Measurements from ENCODE around the gene DAB1.

Gene DAB1

DNA sequence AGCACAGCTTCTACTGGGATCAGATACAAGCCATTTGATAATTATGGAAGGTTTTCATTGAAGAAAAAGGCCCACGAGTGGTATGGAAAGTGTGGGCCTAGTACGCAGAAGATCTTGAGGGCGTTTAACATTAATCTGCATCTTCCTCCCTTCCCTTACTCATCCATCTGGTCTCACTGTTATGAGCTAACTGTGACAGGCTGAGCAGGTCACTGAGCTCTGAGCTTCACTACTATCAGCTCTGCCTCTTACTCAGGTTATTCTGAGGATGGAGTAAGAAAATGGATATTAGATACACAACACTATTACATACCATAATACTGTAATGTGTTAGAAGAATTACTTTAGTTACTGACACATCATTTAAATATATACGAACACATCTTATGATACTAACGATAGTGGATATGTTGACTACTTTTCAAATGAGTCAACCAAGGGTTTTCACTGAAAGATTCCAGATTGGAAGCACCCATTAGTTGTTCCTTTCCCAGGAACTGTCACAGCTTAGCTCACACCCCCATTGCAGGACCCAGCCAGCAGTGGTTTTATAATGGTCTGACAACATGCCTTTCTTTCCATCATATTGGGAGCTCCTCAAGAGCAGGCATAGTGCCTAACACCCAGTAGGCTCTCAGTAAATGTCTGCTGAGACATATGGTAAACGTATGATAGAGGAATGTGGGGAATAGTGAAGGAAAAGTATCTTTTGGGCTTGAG is 360.3 kb downstream of the DAB1 start:
- no peak overlapping the region for H2AK5ac ChIP-seq (ENCODE audit: low read depth, low read length)
- no peak overlapping the region for H2BK120ac ChIP-seq (ENCODE audit: low read depth, low read length)
- no CpG with 5 or more reads among the region's 6 CpGs for WGBS, 2 donors (ENCODE audit: extremely low coverage in 2 of 2, insufficient read length in 2 of 2, insufficient replicate concordance in 1 of 2)
- H4K91ac ChIP-seq (ENCODE audit: low read depth, low read length, poor library complexity), result no peak overlapping the region
- H2BK15ac ChIP-seq (ENCODE audit: low read length), result no peak overlapping the region
- H3K4me2 ChIP-seq (ENCODE audit: insufficient read depth, low read length, poor library complexity, severe bottlenecking), result no peak overlapping the region
- H2AFZ ChIP-seq (ENCODE audit: low read length), result no peak overlapping the region
- no peak overlapping the region for H2BK5ac ChIP-seq (ENCODE audit: low read length)
- no peaks in the 10 kb centered on the region for H3K79me1 ChIP-seq (ENCODE audit: low read depth, low read length)
- H3K9ac ChIP-seq (ENCODE audit: low read depth, low read length, poor library complexity), result no peak overlapping the region
- no peak overlapping the region for H3K23ac ChIP-seq (ENCODE audit: low read depth, low read length, poor library complexity)
- H3K14ac ChIP-seq (ENCODE audit: low read length), result no peak overlapping the region
- no peak overlapping the region for H4K8ac ChIP-seq (ENCODE audit: low read depth, low read length)
- no peak overlapping the region for H3K4me3 ChIP-seq (ENCODE audit: low read length in 2 of 2)
- peaks cover 0 to 5% of the 10 kb centered on the region in 2 donors for H3K36me3 ChIP-seq (replicated peaks in 1 of 2; ENCODE audit: control insufficient read depth in 2 of 2, insufficient read depth in 2 of 2, low read length in 2 of 2)
- H3K18ac ChIP-seq (ENCODE audit: low read length), result no peak overlapping the region
- H3K9me3 ChIP-seq (replicated peaks in 1 of 2; ENCODE audit: control insufficient read depth in 2 of 2, insufficient read depth in 1 of 2, low read depth in 1 of 2, low read length in 2 of 2), result no peaks in the 10 kb centered on the region
- DNase-seq (ENCODE audit: low spot score), result no peak
- no peak overlapping the region for H2BK12ac ChIP-seq (ENCODE audit: low read length)
- H3K4ac ChIP-seq (ENCODE audit: low read length), result no peak overlapping the region
- H3K27me3 ChIP-seq (ENCODE audit: control insufficient read depth in 3 of 3, insufficient read depth in 3 of 3, low read depth in 1 of 3, low read length in 3 of 3), result no peaks in the 10 kb centered on the region
- H3K4me1 ChIP-seq (ENCODE audit: control insufficient read depth in 2 of 2, insufficient read depth in 1 of 2, low read depth in 1 of 2, low read length in 2 of 2), result peaks cover 0 to 16% of the 10 kb centered on the region in 2 donors
- no peak overlapping the region for H3K27ac ChIP-seq (replicated peaks; ENCODE audit: low read length)

DNA sequence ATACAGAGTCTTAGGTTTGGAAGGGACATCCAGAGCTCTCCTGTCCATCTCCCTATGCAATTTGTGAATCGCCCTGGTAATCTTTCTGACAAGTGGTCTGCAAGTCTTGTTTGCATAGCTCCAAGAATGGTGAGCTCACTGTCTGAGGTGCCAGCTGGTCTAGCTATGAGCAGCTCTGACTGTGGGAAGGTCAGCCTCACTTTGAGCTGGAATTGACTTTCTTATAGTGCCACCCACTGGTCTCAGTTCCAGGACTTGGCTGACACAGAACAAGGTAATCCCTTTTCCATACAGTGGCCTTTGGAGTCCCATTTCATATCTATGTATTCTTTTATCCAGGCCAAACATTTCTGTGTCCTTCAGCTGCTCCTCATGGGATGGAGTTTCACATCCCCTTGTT is 362.5 kb downstream of the DAB1 start:
- Histone ChIP-seq H2BK5ac (ENCODE audit: low read length) (no peak overlapping the region), H2AK5ac (ENCODE audit: low read depth, low read length) (no peak overlapping the region)

DNA sequence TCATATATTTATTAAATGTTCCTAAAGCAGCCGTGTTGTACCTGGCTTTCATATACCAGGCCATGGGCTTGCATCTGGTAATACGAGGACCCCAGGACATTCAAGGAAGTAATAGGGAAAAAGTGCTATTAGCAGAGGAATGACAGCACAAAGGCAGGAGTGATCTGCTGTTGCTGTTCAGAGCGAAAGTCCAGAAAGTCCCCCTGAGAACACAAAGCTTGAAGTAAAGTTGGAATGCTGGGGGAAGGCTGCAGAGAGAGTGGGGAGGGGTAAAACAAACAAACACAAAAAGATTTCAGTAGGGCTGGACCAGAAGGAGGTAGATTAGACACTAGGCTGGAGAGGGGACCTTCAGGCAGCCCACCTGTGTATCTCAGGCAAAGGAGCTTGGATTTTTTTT is 363.4 kb downstream of the DAB1 start:
- H3K27me3 ChIP-seq (ENCODE audit: control insufficient read depth in 3 of 3, insufficient read depth in 3 of 3, low read depth in 1 of 3, low read length in 3 of 3), result no peaks in the 10 kb centered on the region
- no peak overlapping the region for H3K4ac ChIP-seq (ENCODE audit: low read length)
- no peak overlapping the region for H4K91ac ChIP-seq (ENCODE audit: low read depth, low read length, poor library complexity)
- no peak for DNase-seq (ENCODE audit: low spot score)
- WGBS, 2 donors (ENCODE audit: extremely low coverage in 2 of 2, insufficient read length in 2 of 2, insufficient replicate concordance in 1 of 2), result no CpG with 5 or more reads among the region's 3 CpGs
- H2AK5ac ChIP-seq (ENCODE audit: low read depth, low read length), result no peak overlapping the region
- H3K9ac ChIP-seq (ENCODE audit: low read depth, low read length, poor library complexity), result no peak overlapping the region
- H3K4me3 ChIP-seq (ENCODE audit: low read length in 2 of 2), result no peak overlapping the region
- H3K27ac ChIP-seq (replicated peaks; ENCODE audit: low read length), result peak overlapping the region; percentile 44
- peaks cover 0 to 8% of the 10 kb centered on the region in 2 donors for H3K4me1 ChIP-seq (ENCODE audit: control insufficient read depth in 2 of 2, insufficient read depth in 1 of 2, low read depth in 1 of 2, low read length in 2 of 2)
- H3K9me3 ChIP-seq (replicated peaks in 1 of 2; ENCODE audit: control insufficient read depth in 2 of 2, insufficient read depth in 1 of 2, low read depth in 1 of 2, low read length in 2 of 2), result no peaks in the 10 kb centered on the region
- no peak overlapping the region for H3K23ac ChIP-seq (ENCODE audit: low read depth, low read length, poor library complexity)
- no peak overlapping the region for H4K8ac ChIP-seq (ENCODE audit: low read depth, low read length)
- H2BK120ac ChIP-seq (ENCODE audit: low read depth, low read length), result no peak overlapping the region
- no peak overlapping the region for H2BK15ac ChIP-seq (ENCODE audit: low read length)
- H3K4me2 ChIP-seq (ENCODE audit: insufficient read depth, low read length, poor library complexity, severe bottlenecking), result no peak overlapping the region
- H3K36me3 ChIP-seq (replicated peaks in 1 of 2; ENCODE audit: control insufficient read depth in 2 of 2, insufficient read depth in 2 of 2, low read length in 2 of 2), result peaks cover 0 to 5% of the 10 kb centered on the region in 2 donors
- no peaks in the 10 kb centered on the region for H3K79me1 ChIP-seq (ENCODE audit: low read depth, low read length)
- no peak overlapping the region for H2BK12ac ChIP-seq (ENCODE audit: low read length)
- no peak overlapping the region for H3K14ac ChIP-seq (ENCODE audit: low read length)
- no peak overlapping the region for H2BK5ac ChIP-seq (ENCODE audit: low read length)
- H2AFZ ChIP-seq (ENCODE audit: low read length), result no peak overlapping the region
- no peak overlapping the region for H3K18ac ChIP-seq (ENCODE audit: low read length)

More for the DNA sequence above, 362.5 kb downstream of the DAB1 start:
- H4K91ac ChIP-seq (ENCODE audit: low read depth, low read length, poor library complexity), result no peak overlapping the region
- no peak overlapping the region for H4K8ac ChIP-seq (ENCODE audit: low read depth, low read length)
- no CpG with 5 or more reads among the region's 1 CpG for WGBS, 2 donors (ENCODE audit: extremely low coverage in 2 of 2, insufficient read length in 2 of 2, insufficient replicate concordance in 1 of 2)
- H3K9ac ChIP-seq (ENCODE audit: low read depth, low read length, poor library complexity), result no peak overlapping the region
- no peak overlapping the region for H3K18ac ChIP-seq (ENCODE audit: low read length)
- H3K27ac ChIP-seq (replicated peaks; ENCODE audit: low read length), result no peak overlapping the region
- H2AFZ ChIP-seq (ENCODE audit: low read length), result no peak overlapping the region
- no peak overlapping the region for H2BK12ac ChIP-seq (ENCODE audit: low read length)
- no peak overlapping the region for H3K23ac ChIP-seq (ENCODE audit: low read depth, low read length, poor library complexity)
- H3K4me1 ChIP-seq (ENCODE audit: control insufficient read depth in 2 of 2, insufficient read depth in 1 of 2, low read depth in 1 of 2, low read length in 2 of 2), result peaks cover 0 to 8% of the 10 kb centered on the region in 2 donors
- H3K4me3 ChIP-seq (ENCODE audit: low read length in 2 of 2), result no peak overlapping the region
- peaks cover 0 to 5% of the 10 kb centered on the region in 2 donors for H3K36me3 ChIP-seq (replicated peaks in 1 of 2; ENCODE audit: control insufficient read depth in 2 of 2, insufficient read depth in 2 of 2, low read length in 2 of 2)
- no peak overlapping the region for H3K14ac ChIP-seq (ENCODE audit: low read length)
- no peak overlapping the region for H2BK120ac ChIP-seq (ENCODE audit: low read depth, low read length)
- H3K27me3 ChIP-seq (ENCODE audit: control insufficient read depth in 3 of 3, insufficient read depth in 3 of 3, low read depth in 1 of 3, low read length in 3 of 3), result no peaks in the 10 kb centered on the region
- no peak for DNase-seq (ENCODE audit: low spot score)
- H3K9me3 ChIP-seq (replicated peaks in 1 of 2; ENCODE audit: control insufficient read depth in 2 of 2, insufficient read depth in 1 of 2, low read depth in 1 of 2, low read length in 2 of 2), result no peaks in the 10 kb centered on the region
- H2BK15ac ChIP-seq (ENCODE audit: low read length), result no peak overlapping the region
- H3K4me2 ChIP-seq (ENCODE audit: insufficient read depth, low read length, poor library complexity, severe bottlenecking), result no peak overlapping the region
- no peak overlapping the region for H3K4ac ChIP-seq (ENCODE audit: low read length)
- H3K79me1 ChIP-seq (ENCODE audit: low read depth, low read length), result no peaks in the 10 kb centered on the region

DNA sequence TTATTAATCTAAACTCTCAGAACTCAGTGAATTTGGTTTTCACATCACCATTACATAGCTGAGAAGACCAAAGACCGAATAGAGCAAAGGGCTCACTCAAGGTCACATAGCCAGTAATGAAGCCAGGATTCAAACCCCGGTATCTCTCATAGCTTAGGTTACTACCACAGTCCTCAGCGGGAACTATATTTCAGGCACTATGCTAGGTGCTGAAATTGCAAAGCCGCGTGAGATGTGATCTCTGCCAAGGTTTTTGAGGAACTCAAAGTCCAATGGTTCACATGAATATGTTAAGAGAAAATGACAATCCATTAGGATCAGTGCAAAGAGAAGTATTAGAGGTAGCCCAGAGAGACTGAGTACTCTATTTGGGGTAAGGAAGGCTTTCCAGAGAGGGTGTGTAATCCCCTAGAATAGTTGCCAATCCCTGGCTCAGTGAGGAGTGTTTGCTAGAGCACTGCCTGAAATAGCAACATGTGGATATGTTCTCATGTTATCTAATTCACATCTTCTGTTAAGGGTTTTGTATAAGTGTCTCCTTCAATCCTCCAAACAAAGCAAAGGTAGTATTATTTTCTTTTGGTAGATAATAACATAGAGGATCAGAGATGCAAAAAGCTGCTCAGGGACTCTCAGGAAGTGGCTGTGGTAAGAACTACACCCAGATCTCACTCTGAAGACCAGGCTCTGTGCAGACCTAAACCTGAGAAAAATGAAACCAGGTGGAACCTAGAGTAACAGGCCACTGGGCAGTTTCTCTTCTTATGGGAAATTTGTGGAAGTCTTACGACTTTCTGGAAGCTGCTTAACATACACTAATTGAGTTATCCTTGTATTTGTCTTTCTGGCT is 365.0 kb downstream of the DAB1 start:
- peaks cover 0 to 5% of the 10 kb centered on the region in 2 donors for H3K36me3 ChIP-seq (replicated peaks in 1 of 2; ENCODE audit: control insufficient read depth in 2 of 2, insufficient read depth in 2 of 2, low read length in 2 of 2)
- H3K9ac ChIP-seq (ENCODE audit: low read depth, low read length, poor library complexity), result no peak overlapping the region
- DNase-seq (ENCODE audit: low spot score), result no peak
- no peak overlapping the region for H3K4me3 ChIP-seq (ENCODE audit: low read length in 2 of 2)
- no peak overlapping the region for H2AK5ac ChIP-seq (ENCODE audit: low read depth, low read length)
- H3K4ac ChIP-seq (ENCODE audit: low read length), result no peak overlapping the region
- no peak overlapping the region for H3K23ac ChIP-seq (ENCODE audit: low read depth, low read length, poor library complexity)
- H3K4me1 ChIP-seq (ENCODE audit: control insufficient read depth in 2 of 2, insufficient read depth in 1 of 2, low read depth in 1 of 2, low read length in 2 of 2), result peaks cover 0 to 5% of the 10 kb centered on the region in 2 donors
- H2BK5ac ChIP-seq (ENCODE audit: low read length), result no peak overlapping the region
- H2BK15ac ChIP-seq (ENCODE audit: low read length), result no peak overlapping the region
- H3K18ac ChIP-seq (ENCODE audit: low read length), result no peak overlapping the region
- H3K79me1 ChIP-seq (ENCODE audit: low read depth, low read length), result no peaks in the 10 kb centered on the region
- H3K27ac ChIP-seq (replicated peaks; ENCODE audit: low read length), result no peak overlapping the region
- no peaks in the 10 kb centered on the region for H3K9me3 ChIP-seq (replicated peaks in 1 of 2; ENCODE audit: control insufficient read depth in 2 of 2, insufficient read depth in 1 of 2, low read depth in 1 of 2, low read length in 2 of 2)
- H2AFZ ChIP-seq (ENCODE audit: low read length), result no peak overlapping the region
- no peak overlapping the region for H2BK12ac ChIP-seq (ENCODE audit: low read length)
- no peak overlapping the region for H3K4me2 ChIP-seq (ENCODE audit: insufficient read depth, low read length, poor library complexity, severe bottlenecking)
- no peak overlapping the region for H4K8ac ChIP-seq (ENCODE audit: low read depth, low read length)
- no peak overlapping the region for H2BK120ac ChIP-seq (ENCODE audit: low read depth, low read length)
- no peak overlapping the region for H3K14ac ChIP-seq (ENCODE audit: low read length)
- no peaks in the 10 kb centered on the region for H3K27me3 ChIP-seq (ENCODE audit: control insufficient read depth in 3 of 3, insufficient read depth in 3 of 3, low read depth in 1 of 3, low read length in 3 of 3)
- H4K91ac ChIP-seq (ENCODE audit: low read depth, low read length, poor library complexity), result no peak overlapping the region
- no CpG with 5 or more reads among the region's 6 CpGs for WGBS, 2 donors (ENCODE audit: extremely low coverage in 2 of 2, insufficient read length in 2 of 2, insufficient replicate concordance in 1 of 2)

Measured in neuronal stem cell (in vitro differentiated cells).